ENCODE measurements around the gene DMD. TPM values are rescaled to one million over a fixed set of nuclear protein-coding genes. Genes with fewer than 3 reads are reported as not detected.

DMD gene
- total RNA-seq, 2 experiments from 2014 or later = 0.27 to 0.49 TPM

DNA sequence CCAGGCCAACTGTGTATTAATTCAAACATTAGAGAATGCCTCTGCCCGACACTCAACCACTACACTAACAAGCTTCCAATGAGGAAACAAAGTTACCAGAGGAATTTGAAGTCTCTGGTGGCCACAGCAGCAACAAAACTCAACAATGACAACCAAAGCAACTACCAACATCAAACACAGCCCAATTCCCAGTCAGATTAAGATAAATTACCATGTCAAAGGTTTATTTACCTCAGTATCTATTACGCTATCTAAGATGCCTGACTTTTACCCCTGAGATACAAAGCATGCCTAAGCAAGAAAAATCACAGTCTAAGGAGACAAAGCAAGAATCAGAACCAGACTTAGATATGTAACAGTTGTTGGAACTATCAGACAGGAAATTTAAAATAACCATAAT is 1909.4 kb downstream of the DMD start:
- Mint-ChIP-seq H3K9me3 (no peaks in the 10 kb centered on the region), H3K4me1 (ENCODE audit: low read depth) (no peaks in the 10 kb centered on the region), H3K4me3 (no peak overlapping the region), H3K27me3 (no peaks in the 10 kb centered on the region), H3K36me3 (ENCODE audit: low read depth) (no peaks in the 10 kb centered on the region), H3K27ac (no peak overlapping the region)
- ATAC-seq = no peak
- intact Hi-C loops (cut with micrococcal nuclease) = no loop called here
- CTCF ChIA-PET = interaction anchor here (0.6 kb wide), 1 partner anchor 462 kb away, joined by 3 read pairs; no protein-coding TSS in a partner anchor
- TF ChIP-seq, protein P1, sequence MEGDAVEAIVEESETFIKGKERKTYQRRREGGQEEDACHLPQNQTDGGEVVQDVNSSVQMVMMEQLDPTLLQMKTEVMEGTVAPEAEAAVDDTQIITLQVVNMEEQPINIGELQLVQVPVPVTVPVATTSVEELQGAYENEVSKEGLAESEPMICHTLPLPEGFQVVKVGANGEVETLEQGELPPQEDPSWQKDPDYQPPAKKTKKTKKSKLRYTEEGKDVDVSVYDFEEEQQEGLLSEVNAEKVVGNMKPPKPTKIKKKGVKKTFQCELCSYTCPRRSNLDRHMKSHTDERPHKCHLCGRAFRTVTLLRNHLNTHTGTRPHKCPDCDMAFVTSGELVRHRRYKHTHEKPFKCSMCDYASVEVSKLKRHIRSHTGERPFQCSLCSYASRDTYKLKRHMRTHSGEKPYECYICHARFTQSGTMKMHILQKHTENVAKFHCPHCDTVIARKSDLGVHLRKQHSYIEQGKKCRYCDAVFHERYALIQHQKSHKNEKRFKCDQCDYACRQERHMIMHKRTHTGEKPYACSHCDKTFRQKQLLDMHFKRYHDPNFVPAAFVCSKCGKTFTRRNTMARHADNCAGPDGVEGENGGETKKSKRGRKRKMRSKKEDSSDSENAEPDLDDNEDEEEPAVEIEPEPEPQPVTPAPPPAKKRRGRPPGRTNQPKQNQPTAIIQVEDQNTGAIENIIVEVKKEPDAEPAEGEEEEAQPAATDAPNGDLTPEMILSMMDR (IDR thresholded peaks at IDR 0.05) = no peak
- POLR2A ChIA-PET = no interaction called here
- DNase-seq = no peak

DNA sequence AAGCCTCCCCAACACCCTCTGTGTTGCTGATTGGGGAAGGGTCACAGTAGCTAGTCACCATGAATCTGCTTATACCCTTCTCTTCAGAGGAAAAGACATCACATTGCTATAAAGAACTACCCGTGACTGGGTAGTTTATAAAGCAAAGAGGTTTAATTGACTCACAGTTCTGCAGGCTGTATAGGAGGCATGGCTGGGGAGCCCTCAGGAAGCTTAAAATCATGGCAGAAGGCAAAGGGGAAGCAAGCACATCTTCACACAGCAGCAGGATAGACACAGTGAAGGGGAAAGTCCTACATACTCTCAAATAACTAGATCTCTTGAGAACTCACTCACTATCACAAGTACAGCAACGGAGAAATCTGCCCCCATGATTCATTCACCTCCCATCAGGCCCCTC is 1910.1 kb downstream of the DMD start:
- H3K4me3 Mint-ChIP-seq = no peak overlapping the region
- no peak overlapping the region for H3K27ac Mint-ChIP-seq
- no peaks in the 10 kb centered on the region for H3K27me3 Mint-ChIP-seq
- no peaks in the 10 kb centered on the region for H3K9me3 Mint-ChIP-seq
- H3K4me1 Mint-ChIP-seq (ENCODE audit: low read depth) = no peaks in the 10 kb centered on the region
- H3K36me3 Mint-ChIP-seq (ENCODE audit: low read depth) = no peaks in the 10 kb centered on the region
- TF ChIP-seq, protein P1 (IDR thresholded peaks at IDR 0.05) = no peak
- DNase-seq (no peak), ATAC-seq (no peak)
- intact Hi-C loops (cut with micrococcal nuclease) = no loop called here
- ChIA-PET CTCF (no interaction called here), POLR2A (no interaction called here)

DNA sequence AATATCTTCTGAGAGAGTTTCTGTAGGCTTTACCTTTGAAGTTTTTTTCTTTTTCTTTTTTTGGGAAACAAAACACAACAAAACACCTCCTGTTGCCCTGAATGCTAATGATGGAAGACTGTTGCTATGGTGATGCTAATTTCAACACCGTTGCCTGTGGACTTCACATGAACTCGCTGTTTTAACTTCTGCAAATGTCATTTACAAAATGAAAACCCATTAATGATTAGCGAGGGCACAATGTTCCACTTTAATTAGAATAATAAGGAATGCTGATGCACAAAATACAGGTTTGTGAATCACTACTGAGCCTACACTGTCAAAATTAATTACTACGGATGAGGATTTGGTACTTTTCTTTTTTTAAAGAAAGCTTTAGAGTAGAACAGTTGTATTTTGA is 1912.4 kb downstream of the DMD start:
- no peak overlapping the region for H3K4me3 Mint-ChIP-seq
- DNase-seq (no peak), ATAC-seq (no peak)
- TF ChIP-seq, protein P1 (IDR thresholded peaks at IDR 0.05) = no peak
- H3K27ac Mint-ChIP-seq = no peak overlapping the region
- no peaks in the 10 kb centered on the region for H3K36me3 Mint-ChIP-seq (ENCODE audit: low read depth)
- intact Hi-C loops (cut with micrococcal nuclease) = no loop called here
- ChIA-PET POLR2A (no interaction called here), CTCF (no interaction called here)
- no peaks in the 10 kb centered on the region for H3K9me3 Mint-ChIP-seq
- H3K4me1 Mint-ChIP-seq (ENCODE audit: low read depth) = no peaks in the 10 kb centered on the region
- no peaks in the 10 kb centered on the region for H3K27me3 Mint-ChIP-seq

- no peaks in the 10 kb centered on the region for H3K9me3 Mint-ChIP-seq
- DNase-seq = no peak
- no peak for ATAC-seq
- intact Hi-C loops (cut with micrococcal nuclease) = no loop called here
- H3K27me3 Mint-ChIP-seq = no peaks in the 10 kb centered on the region
- H3K36me3 Mint-ChIP-seq (ENCODE audit: low read depth) = no peaks in the 10 kb centered on the region
- TF ChIP-seq, protein P1 (IDR thresholded peaks at IDR 0.05) = no peak
- H3K4me3 Mint-ChIP-seq = no peak overlapping the region
- no peaks in the 10 kb centered on the region for H3K4me1 Mint-ChIP-seq (ENCODE audit: low read depth)
- ChIA-PET CTCF (no interaction called here), POLR2A (no interaction called here)
- H3K27ac Mint-ChIP-seq = no peak overlapping the region
Measured at GRCh38 chrX:31297881-31298280, 1913.5 kb downstream of the DMD start.

DNA sequence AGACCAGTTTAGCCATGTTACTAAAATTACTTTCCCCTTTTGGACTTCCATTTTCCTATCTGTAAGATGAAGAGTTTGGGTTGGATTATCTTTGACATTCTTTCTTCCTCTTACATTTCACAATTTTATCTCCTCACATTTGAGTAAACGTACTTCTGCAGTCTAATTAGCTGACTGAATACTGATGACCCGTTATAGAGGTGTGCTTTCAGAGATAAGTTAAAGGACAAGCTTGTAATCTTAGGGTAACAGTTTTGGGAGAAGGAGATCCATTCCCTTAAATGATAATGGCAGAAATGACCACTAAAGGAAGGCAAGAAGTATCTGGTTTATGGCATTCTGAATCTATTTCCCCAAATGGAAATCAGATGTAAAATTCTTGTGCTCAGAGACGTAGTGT is 1916.9 kb downstream of the DMD start:
- intact Hi-C loops (cut with micrococcal nuclease) = no loop called here
- no peak for DNase-seq
- H3K27ac Mint-ChIP-seq = no peak overlapping the region
- TF ChIP-seq, protein P1 (IDR thresholded peaks at IDR 0.05) = no peak
- H3K36me3 Mint-ChIP-seq (ENCODE audit: low read depth) = no peaks in the 10 kb centered on the region
- POLR2A ChIA-PET = no interaction called here
- H3K4me1 Mint-ChIP-seq (ENCODE audit: low read depth) = no peaks in the 10 kb centered on the region
- no peak for ATAC-seq
- no peaks in the 10 kb centered on the region for H3K27me3 Mint-ChIP-seq
- no peaks in the 10 kb centered on the region for H3K9me3 Mint-ChIP-seq
- CTCF ChIA-PET = interaction anchor here (0.9 kb wide), 1 partner anchor 257 kb away, joined by 3 read pairs; no protein-coding TSS in a partner anchor
- no peak overlapping the region for H3K4me3 Mint-ChIP-seq
